Kidney glomerular epithelial cell (primary cell): ENCODE measurements around the gene LARGE1.

Experiments
- DNase-seq: peaks from one replicate; lab custom pipeline; 2025; lab: John Stamatoyannopoulos, UW

Gene LARGE1

DNA sequence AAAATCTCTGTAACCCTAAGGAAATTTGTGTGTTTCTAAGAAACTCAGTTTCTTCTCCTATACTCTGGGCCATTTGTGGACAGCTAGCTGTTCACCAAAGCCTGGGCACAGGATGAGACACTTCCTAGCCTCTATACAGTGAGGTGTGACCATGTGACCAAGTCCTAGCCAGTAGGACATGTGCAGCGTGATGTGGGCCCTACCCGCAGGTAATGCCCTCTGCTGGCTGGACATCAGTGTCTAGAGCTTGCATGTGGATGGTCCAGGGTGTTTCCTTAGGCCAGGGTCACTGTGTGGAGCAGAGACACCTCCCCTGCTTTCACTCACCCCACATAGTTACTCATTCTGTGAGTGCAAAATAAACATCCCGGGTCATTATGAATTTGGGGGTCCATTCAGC is 100.5 kb downstream of the LARGE1 start:
- no peak for DNase-seq

DNA sequence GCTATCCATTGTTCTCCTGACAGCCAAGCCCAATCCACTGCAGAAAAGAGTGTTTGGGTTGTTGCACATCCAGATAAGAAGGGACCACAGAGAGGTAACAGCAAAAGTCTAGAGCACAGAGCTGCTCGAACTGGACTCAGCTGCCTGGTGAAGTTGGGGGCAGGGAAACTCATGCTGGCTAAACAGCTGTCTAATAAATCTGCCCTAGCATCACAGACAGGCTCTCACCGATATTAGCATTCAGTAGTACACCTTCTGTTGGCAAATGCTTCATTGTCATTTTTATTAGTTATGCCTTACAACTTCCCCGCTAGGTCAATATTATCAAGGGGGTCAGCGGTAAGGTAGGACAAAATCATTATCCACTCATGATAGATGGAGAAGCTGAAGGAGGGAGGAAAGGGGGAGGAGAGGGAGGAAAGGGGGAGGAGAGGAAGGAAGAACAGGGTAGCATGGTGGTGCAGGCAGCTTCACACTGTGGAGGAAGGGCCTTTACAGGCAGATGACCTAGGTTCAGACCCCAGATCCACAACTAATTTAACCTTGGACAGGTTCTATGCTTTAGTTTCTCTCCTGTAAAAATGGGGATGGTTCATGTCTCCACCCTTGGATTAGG is 102.7 kb downstream of the LARGE1 start:
- no peak for DNase-seq

DNA sequence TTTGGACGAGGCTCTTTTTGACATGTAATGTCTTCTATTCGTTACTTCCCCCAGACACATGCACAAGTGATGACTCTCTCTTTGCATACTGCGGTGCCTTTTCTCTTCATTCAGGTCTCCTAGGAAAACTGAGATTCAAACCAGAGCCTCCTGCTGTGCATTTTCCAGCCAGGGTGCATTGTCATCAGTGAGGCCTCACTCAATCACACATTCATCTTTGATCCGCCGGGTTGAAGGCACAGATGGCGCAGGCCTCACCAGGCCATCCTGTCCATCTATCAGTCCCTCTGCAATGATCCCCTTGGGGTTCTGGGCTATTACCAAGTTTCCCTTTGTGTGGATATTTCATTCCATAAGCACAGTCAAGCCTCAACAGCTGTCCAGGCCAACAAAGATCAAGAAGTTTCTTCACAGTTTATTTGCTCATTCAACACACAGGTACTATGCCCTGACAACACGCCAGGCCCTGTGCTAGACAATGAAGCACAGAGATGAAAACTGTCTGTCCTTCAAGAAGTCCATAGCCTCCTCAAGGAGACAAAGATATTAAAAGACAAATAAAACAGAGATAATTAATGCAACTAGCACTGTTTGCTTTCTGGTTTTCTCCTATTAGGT is 107.8 kb downstream of the LARGE1 start:
- no peak for DNase-seq

DNA sequence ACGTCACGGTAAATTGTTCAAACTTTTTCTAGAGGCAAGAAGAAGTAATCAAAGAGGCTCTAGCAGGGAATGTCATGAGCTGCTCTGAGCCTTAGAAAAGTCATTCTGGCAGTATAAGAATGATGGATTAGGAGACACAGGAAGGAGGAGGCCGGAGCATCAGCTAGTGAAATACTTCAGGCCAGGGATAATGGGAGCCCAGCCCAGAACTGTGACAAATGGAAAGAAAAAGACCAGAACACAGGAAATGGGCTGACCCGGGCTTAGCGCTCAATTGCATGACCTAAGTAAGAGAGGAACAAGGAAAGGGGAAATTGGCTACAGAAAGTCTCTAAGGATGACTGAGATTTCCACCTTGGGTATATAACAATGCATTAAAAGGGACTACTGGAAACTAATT is 108.6 kb downstream of the LARGE1 start:
- DNase-seq = no peak

DNA sequence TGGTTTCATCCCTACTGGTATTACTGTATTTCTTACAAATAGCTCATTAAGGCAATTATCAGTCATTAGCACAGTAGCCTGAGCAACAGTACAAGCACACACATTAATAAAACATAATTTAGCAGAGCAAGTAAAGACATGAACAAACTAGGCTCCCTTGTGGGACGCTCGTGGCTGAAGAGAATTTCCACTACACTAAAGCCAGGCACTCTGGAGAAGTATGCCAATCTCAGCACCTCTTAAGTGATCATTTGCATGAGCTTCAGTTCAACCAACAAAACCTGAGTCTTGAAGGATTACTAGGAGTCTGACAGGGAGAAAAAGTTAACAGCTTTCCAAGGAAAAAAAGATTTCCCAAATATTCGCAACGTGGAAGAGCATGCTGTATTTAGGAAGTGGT is 109.1 kb downstream of the LARGE1 start:
- no peak for DNase-seq

DNA sequence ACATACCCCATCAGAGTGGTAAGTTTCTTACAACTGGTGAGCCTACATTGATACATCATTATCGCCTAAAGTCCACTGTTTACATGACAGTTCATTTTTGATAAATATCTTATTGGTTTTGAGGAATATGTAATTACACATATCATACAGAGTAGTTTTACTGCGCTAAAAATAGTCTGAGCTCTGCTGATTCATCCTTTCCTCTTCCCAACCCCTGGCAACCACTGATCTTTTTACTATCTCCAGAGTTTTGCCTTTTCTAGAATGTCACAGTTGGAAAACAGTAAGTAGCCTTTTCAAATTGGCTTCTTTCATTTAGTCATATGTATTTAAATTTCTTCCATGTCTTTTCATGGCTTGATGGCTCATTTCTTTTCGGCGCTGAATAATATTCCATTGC is 112.8 kb downstream of the LARGE1 start:
- no peak for DNase-seq

DNA sequence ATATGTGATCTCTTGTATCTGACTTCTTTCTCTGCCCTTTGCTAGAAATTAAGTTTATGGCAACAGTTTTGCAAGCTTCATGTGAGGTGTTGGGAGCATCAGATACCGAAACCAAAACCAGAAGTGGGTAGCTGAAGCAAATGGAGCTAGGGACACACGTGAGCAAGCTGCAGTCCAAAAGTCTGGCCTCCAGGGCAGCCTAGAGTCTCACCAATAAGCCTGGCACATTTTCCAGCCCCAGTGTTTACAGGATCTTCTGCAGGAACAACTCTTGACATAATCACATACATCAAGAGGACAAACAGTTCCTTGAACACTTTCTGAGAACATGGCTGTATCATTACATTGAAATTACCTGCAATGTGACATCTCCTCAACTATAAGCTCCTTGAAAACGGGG is 114.1 kb downstream of the LARGE1 start:
- DNase-seq = no peak

DNA sequence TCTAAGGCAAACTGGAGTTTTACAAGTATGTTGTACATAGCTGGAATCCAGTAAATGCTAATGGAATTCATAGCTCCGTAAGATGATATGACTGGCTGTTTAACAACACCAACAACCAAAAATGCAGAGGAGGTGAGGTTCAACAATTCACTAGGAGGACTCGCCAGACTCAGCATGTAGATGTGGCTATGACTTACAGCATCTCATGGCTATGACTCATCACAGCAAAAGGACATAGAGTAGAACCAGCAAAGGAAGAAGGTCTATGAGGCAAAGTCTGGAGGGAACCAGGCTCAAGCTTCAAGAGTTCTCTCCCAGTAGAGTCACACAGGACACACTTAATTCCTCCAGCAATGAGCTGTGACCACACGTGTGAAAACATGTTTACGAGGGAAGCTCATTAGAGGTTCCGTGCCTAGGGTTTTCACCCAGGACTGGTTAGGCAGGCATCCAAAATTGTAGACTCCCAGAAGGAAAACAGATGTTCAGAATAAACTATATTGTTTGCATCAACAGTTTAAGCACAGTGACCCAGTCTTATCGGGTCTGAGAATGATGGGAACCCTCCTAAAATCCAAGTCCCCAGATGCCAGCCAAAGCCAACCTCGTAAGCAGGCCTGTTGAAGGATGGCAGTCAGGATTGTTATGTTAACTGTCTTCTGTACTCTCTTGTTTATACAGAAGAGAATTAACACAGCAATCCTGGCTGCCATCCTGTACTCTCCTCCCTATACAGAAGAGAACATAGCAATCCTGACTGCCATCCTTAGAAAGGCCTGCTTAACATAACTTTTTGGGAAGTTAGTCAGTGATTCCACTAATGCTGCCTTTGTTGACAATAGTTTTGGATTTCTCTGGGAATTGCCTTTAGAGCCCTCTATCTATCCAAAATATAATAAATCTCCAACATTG is 116.6 kb downstream of the LARGE1 start:
- DNase-seq = peak; percentile 81

DNA sequence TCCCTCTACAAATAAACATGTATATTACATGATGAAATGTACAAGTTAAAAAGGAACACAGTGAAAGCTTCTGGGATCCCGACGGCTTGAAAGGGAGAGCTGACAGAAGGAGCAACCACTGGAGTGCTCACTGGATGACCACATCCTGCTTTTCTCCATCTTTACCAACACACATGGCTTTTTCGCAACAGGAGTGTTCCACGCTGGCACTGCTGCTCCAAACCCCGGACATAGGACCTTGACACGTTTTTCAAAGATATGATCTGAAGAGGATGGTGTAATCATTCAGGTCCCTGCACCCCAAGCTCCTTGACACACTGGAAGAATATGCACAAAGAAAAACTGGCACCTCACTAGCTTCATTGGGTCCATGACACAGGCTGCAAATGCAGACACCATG is 121.9 kb downstream of the LARGE1 start:
- DNase-seq = no peak

DNA sequence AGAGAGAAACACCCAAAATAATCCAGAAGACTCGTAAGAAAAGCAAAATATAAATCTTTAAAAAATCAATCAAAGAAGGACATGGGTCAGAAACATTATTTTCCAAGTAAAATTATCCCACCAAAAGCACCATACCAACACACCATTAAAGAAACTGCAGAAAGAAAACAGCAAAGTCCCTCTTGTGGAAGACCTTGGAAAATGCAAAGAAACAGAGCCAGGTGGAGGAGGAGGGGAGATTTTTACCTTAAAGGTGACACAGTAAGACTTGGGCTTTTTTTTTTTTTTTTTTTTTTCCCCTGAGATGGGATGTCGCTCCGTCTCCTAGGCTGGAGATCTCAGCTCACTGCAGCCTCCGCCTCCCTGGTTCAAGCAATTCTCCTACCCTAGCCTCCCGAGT is 123.8 kb downstream of the LARGE1 start:
- DNase-seq = no peak

DNA sequence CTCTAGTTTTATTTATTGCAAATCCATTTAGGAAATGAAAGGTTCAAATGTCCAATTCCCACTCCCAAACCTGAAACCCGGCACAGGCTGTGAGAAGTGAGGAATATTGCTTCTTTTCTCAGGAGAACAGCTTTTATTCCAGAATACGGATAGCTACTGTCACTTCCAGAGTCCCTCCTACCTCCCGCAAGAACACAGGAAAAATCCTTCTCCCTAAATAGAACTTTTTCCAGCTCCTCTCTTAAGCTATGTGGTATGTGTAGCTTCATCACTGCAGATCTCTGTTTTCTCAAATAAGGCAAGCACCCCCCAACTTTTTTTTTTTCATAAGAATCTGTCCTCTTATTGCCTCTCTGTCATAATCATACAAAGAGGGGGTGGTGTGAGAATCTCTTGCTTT is 126.8 kb downstream of the LARGE1 start:
- no peak for DNase-seq

DNA sequence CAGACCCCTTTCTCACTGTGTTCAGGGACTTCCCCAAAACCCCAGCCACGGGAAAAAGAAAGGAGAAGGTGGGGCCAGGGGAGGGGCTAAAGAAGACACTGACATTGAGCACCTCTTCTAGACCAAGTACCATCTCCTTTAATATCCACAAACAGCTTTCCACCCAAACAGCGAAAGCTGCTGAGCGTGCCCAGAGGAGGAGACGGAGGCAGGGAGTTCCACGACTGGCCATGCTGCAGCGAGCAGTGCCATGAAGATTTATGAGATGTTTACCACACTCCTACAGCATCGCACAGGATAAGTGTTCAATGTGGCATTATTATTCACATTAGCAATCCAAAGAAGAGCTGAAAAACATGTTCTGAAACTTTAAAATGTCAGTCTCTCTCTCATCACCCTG is 127.4 kb downstream of the LARGE1 start:
- no peak for DNase-seq

DNA sequence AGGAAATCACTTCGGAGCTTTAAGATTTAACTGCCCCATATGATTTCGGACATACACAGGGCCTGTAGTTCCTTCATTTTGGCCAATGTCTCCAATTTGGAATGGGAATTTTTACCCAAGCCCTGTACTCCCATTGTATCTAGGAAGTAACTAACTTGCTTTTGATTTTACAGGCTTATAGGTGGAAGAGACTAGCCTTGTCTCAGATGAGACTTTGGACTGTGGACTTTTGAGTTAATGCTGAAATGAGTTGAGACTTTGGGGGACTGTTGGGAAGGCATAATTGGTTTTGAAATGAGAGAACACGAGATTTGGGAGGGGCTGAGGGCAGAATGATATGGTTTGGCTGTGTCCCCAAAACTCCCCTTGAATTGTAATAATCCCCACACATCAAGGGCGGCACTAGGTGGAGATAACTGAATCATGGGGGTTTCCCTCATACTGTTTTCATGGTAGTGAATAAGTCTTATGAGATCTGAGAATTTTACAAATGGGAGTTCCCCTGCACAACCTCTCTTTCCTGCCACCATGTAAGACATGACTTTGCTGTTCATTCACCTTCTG is 130.5 kb downstream of the LARGE1 start:
- DNase-seq = no peak

DNA sequence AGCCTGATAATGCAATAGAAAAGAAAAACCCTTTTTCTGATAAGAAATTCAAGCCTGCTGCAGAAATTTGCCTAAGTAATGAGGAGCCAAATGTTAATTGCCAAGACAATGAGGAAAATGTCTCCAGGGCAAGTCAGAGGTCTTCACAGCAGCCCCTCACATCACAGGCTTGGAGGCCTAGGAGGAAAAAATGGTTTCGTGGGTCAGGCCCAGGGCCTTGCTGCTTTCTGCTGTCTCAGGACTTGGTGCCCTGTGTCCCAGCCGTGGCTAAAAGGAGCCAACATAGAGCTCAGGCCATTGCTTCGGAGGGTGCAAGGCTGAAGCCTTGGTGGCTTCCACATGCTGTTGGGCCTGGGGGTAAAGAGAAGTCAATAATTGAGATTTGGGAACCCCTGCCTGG is 131.3 kb downstream of the LARGE1 start:
- no peak for DNase-seq

DNA sequence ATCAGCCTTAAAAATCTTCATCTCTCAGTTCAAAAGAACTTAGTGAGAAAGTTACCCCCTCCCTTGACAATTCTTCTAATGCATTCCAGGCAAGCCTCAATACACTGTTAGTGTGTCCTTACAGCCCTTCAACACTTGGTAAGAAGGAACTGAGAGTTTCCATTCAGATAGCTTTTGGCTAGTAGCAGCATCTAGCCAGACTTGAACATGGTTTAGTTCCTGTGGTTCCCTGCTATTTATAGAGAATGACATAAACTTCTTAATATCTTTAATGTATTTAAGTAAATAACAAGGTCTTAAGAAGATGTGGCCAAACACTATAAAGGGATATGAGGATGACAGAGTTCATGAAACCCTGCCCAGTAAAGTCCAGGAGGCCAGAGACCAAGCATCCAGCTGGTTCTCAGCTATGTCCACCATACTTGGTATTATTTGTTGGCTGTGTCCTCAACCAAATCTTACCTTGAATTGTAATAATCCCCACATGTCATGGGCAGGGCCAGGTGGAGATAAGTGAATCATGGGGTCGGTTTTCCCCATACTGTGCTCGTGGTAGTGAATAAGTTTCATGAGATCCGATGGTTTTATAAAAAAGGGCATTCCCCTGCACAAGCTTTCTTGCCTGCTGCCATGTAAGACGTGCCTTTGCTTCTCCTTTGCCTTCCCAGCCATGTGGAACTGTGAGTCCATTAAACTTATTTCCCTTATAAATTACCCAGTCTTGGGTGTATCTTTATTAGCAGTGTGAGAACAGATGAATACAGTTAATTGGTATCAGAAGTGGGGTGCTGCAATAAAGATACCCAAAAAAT is 132.4 kb downstream of the LARGE1 start:
- no peak for DNase-seq

DNA sequence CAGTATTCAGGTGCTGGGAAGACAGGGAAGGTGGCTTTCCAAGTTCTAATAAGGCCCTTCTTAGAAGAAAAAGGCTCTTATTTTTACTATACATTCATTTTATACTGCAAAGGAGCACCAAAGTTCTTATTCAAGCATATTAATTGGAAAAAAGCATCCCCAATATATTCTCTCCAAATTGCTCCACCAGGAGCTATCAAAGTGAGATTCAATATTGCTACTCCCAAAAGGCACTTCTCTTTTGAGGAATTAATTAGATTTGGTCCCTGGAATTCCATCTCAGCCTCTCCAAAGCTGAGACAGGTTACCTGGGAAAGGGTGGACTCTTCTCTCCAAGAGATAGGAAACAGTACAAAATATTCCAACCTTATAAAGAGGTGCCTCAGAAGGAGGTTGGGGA is 134.1 kb downstream of the LARGE1 start:
- DNase-seq = no peak

DNA sequence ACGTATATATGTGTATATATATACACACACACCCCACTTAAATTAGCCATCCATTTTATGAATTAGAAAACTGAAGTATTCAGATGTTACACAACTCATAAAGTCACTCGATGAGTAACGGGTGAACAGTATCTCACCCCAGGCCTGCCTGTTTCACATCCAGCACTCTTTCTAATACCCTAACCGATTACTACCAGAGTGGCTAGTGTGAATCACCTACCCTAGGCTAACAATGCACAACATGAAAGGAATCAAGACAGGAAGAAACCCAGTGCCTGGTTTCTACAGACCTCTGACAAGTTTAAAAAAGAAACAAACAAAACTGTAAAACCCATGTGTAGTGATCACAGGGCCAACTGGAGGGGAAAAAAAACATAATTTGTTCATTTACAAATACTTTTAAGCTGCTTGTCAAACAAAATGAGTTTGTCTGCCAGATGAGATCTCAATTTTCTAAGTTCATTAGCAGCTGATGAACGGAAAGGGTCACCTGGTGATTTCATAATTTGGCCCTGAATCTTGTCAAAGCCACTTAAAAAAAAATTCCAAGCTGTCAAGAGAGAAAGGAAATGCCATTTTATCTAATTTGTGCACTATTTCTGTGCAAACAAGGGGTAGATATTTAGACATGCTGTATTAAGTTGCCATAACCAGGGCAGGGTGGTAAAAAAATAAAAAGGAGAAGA is 134.8 kb downstream of the LARGE1 start:
- peak; percentile 35 for DNase-seq

DNA sequence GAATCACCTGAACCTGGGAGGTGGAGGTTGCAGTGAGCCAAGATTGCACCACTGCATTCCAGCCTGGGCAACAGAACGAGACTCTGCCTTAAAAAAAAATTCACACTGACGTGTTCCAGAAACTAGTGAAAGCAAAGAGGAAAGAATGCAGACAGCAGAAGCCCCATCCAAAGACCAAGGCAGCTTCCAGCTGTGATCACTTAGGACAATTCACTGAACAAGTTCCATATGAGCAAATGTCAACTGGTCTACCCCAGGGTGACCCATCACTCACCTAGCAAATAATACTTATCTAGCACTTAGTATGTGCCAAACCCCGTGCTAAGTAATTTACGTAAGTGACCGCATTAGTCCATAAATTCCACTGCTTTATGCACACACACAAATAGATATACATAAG is 138.9 kb downstream of the LARGE1 start:
- DNase-seq = no peak

DNA sequence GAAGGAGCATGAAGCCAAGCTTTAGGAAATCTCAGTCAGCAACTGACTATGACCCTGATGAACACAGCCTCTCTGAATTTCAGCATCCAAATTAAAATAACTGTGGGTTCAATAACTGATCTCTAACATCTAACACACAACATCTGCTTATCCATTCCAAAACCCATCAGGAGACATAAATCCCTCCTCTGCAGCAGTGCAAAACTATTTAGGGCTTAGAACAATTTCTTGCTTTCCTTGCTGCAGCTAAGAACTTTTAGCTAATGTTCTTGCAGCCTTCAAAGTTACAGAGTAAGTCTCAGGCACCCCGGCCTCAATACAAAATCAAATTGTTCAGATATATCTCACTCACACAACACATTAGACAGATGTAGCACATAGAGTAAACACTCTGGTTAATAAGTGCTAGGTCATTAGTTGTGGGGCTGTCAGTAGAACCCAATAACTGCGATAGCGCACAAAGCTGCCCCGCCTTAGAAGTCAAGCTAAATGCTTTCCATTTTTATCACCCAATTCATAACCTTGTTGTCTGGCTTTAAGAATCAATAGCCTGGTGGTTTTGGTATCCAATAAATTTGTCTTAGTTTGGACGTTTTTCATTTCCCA is 139.6 kb downstream of the LARGE1 start:
- no peak for DNase-seq

DNA sequence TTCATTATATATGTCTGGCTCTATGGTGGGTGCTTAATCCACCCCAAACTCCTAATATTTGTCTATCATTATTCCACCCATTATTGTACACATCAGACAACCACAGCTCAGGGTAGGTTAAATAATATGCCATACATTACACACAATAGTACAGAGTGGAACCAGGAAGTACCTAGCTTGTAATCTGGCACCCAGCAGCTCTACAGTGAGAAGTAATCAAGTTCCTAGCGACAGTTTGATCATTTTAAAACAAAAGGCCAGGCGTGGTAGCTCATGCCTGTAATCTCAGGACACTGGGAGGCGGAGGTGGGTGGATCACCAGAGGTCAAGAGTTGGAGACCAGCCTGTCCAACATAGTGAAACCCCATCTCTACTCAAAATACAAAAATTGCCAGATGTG is 141.0 kb downstream of the LARGE1 start:
- DNase-seq = no peak

DNA sequence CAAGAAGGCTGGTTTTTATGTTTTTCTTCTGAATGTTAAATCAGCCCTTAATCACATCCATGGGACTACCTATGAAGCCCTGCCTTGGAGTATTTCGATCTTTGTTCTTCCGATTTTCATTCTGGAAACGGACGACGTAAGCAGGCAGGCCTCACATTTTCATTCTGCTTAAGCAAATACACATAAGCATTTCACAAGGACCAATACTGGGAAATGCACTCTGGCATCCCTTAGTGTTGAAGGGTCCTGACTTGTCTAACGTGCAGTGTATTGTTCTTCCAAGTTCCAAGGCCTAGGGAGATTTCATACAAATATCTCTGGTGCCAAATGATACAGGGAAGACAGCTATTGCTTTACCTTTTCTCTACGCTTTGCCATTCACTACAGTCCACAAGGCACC is 143.8 kb downstream of the LARGE1 start:
- no peak for DNase-seq
